ENCODE measurements around the gene ITGB6. TPM values are rescaled to one million over a fixed set of nuclear protein-coding genes. Genes with fewer than 3 reads are reported as not detected.

Gene ITGB6
- total RNA-seq, 1 experiment from 2014 or later: not detected

- Mint-ChIP-seq H3K36me3 (no peaks in the 10 kb centered on the region), H3K9me3 (peaks cover 2% of the 10 kb centered on the region; the same call in 1 of the 2 replicates), H3K4me1 (peaks cover 45% of the 10 kb centered on the region), H3K27ac (no peak overlapping the region), H3K4me3 (no peak overlapping the region), H3K27me3 (ENCODE audit: low read depth) (peaks cover 3% of the 10 kb centered on the region)
- ChIA-PET CTCF (no interaction called here), POLR2A (no interaction called here)
- DNase-seq (ENCODE audit: low spot score) (no peak), ATAC-seq (no peak)
- no peak for TF ChIP-seq CTCF (IDR thresholded peaks at IDR 0.05)
- no peak for TF ChIP-seq ZNF219 (CRISPR knock-in tag; IDR thresholded peaks at IDR 0.05; ENCODE audit: borderline replicate concordance)
- no peak for TF ChIP-seq ZNF121 (CRISPR knock-in tag; IDR thresholded peaks at IDR 0.05)
- no peak for TF ChIP-seq HMGXB4 (CRISPR knock-in tag; IDR thresholded peaks at IDR 0.05)
- TF ChIP-seq ZSCAN18 (CRISPR knock-in tag; IDR thresholded peaks at IDR 0.05): no peak
- TF ChIP-seq ZNF425 (CRISPR knock-in tag; conservative IDR thresholded peaks at IDR 0.05): no peak
- TF ChIP-seq ZBTB21 (CRISPR knock-in tag; IDR thresholded peaks at IDR 0.05; ENCODE audit: borderline replicate concordance): no peak
- no peak for TF ChIP-seq OVOL2 (CRISPR knock-in tag; IDR thresholded peaks at IDR 0.05; ENCODE audit: borderline replicate concordance)
- no peak for TF ChIP-seq NR3C1 (CRISPR knock-in tag; conservative IDR thresholded peaks at IDR 0.05; ENCODE audit: low read depth)
Observed at GRCh38 chr2:160052531-160052930, 147.5 kb downstream of the ITGB6 start.

GRCh38 chr2:160051371-160051800, 148.7 kb downstream of the ITGB6 start:
- no peak for DNase-seq (ENCODE audit: low spot score)
- Mint-ChIP-seq H3K27me3 (ENCODE audit: low read depth) (no peaks in the 10 kb centered on the region), H3K4me1 (peaks cover 36% of the 10 kb centered on the region), H3K36me3 (no peaks in the 10 kb centered on the region), H3K27ac (no peak overlapping the region), H3K4me3 (no peak overlapping the region), H3K9me3 (no peaks in the 10 kb centered on the region)
- no peak for ATAC-seq
- ChIA-PET CTCF (no interaction called here), POLR2A (no interaction called here)
- TF ChIP-seq IRF2 (CRISPR knock-in tag; IDR thresholded peaks at IDR 0.05; ENCODE audit: borderline replicate concordance, low read depth): no peak
- no peak for TF ChIP-seq NFATC4 (CRISPR knock-in tag; IDR thresholded peaks at IDR 0.05)
- no peak for TF ChIP-seq ZBTB43 (CRISPR knock-in tag; IDR thresholded peaks at IDR 0.05)
- no peak for TF ChIP-seq NFE2L1 (CRISPR knock-in tag; IDR thresholded peaks at IDR 0.05)
- TF ChIP-seq SOX15 (CRISPR knock-in tag; IDR thresholded peaks at IDR 0.05): no peak

GRCh38 chr2:160050147-160050546, 149.9 kb downstream of the ITGB6 start:
- H3K27ac Mint-ChIP-seq: no peak overlapping the region
- H3K9me3 Mint-ChIP-seq: no peaks in the 10 kb centered on the region
- H3K36me3 Mint-ChIP-seq: no peaks in the 10 kb centered on the region
- ATAC-seq (no peak), DNase-seq (ENCODE audit: low spot score) (no peak)
- H3K4me1 Mint-ChIP-seq: peaks cover 28% of the 10 kb centered on the region
- ChIA-PET POLR2A (no interaction called here), CTCF (no interaction called here)
- H3K4me3 Mint-ChIP-seq: no peak overlapping the region
- no peaks in the 10 kb centered on the region for H3K27me3 Mint-ChIP-seq (ENCODE audit: low read depth)
- TF ChIP-seq PREB (CRISPR knock-in tag; IDR thresholded peaks at IDR 0.05; ENCODE audit: borderline replicate concordance): no peak
- TF ChIP-seq ZNF423 (CRISPR knock-in tag; IDR thresholded peaks at IDR 0.05): no peak
- TF ChIP-seq FOXP4 (CRISPR knock-in tag; IDR thresholded peaks at IDR 0.05): no peak
- no peak for TF ChIP-seq EMX1 (CRISPR knock-in tag; IDR thresholded peaks at IDR 0.05)
- TF ChIP-seq ZBTB21 (CRISPR knock-in tag; IDR thresholded peaks at IDR 0.05; ENCODE audit: borderline replicate concordance): no peak
- TF ChIP-seq ZNF219 (CRISPR knock-in tag; IDR thresholded peaks at IDR 0.05; ENCODE audit: borderline replicate concordance): no peak
- no peak for TF ChIP-seq ZNF671 (CRISPR knock-in tag; IDR thresholded peaks at IDR 0.05)
- no peak for TF ChIP-seq GRHL2 (CRISPR knock-in tag; IDR thresholded peaks at IDR 0.05; ENCODE audit: insufficient replicate concordance, severe bottlenecking)
- TF ChIP-seq CBFB (CRISPR knock-in tag; IDR thresholded peaks at IDR 0.05; ENCODE audit: low read depth): no peak
- no peak for TF ChIP-seq NFYB (CRISPR knock-in tag; conservative IDR thresholded peaks at IDR 0.05; ENCODE audit: low read depth)

All from WTC11 (cell line).